ENCODE measurements around the gene TSR2.

Gene TSR2

DNA sequence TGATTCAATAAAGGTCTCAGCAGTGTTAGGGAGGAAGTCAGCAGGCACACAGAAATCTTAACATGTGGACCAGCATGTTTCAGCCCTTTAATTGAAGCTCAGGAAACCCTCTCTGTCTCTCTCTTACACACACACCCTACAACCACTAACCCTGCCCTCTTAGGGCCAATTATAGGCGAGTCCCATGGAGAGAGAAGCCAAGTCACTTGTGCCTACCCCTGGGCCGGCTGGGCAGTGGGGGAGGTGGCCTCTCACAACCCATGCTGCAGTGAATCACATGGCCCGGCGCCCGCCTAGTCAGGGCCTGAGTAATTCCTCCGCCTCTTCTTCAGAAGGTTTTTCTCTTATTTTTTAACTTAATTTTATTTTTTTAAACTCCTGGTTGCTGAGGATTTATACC, 52.1 kb downstream of the TSR2 start:
- TF ChIP-seq CTCF (IDR thresholded peaks at IDR 0.05; ENCODE audit: low read depth, low read length, missing control alignments) = no peak
- no peak for DNase-seq (ENCODE audit: low read depth)
- no peak overlapping the region for H3K4me3 ChIP-seq (ENCODE audit: low read depth, low read length)

DNA sequence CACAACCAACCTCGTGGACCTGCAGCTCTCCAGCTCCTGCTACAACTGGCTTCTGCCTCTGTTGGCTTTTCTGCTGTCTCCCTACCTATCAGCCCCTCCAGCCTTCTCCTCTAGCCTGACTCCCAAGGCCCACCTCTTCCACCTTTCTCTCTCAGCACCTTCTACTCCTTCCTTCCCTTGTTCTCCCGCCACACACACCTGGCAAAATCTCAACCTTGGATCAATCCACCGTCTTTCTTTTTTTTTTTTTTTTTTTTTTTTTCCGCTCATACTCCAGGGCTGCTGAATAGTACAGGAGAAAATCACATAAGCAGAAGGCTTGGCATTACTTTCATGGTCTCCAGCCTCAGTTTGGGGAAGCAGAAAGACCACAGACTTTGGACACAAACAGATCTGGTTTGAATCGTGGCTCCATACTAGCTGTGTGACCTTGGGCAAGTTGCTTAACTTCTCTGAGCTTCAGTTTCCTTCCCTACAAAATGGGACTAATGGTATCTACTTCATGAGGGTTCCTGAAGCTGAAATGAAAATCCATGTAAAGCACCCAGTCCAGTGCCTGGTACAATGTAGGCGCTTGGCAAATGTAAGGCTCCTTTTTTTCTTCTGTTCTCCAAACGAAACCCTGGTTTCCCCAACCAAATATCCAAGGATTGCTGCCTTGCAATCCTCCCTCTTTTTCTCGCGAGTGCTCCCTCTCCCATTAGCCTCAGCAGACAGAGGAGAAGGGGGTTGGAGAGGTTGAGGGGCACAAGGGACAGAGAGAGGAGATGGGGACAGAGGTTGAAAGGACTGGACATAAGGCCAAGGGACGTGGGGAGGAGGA, 54.2 kb downstream of the TSR2 start:
- DNase-seq (ENCODE audit: low read depth) = no peak
- no peak for TF ChIP-seq CTCF (IDR thresholded peaks at IDR 0.05; ENCODE audit: low read depth, low read length, missing control alignments)
- H3K4me3 ChIP-seq (ENCODE audit: low read depth, low read length) = no peak overlapping the region
